HG02852 (cell line): ENCODE measurements around the gene ANKMY2.
A peak's percentile ranks its signal among the peaks of the same experiment; 100 is the strongest.
"Not testable (repeated sequence)": the region's sequence is repeated elsewhere in the genome, so short reads cannot be mapped to it uniquely, and the experiment has no call there.

ENCODE experiments used
- ATAC-seq: cut with Tn5 transposase; IDR thresholded peaks from one replicate; pipeline ENCODE4 v1.9.1; 2021; ENCODE audit warnings: mild to moderate bottlenecking, moderate library complexity; ENCODE audit not compliant: unreplicated experiment

The ANKMY2 gene

DNA sequence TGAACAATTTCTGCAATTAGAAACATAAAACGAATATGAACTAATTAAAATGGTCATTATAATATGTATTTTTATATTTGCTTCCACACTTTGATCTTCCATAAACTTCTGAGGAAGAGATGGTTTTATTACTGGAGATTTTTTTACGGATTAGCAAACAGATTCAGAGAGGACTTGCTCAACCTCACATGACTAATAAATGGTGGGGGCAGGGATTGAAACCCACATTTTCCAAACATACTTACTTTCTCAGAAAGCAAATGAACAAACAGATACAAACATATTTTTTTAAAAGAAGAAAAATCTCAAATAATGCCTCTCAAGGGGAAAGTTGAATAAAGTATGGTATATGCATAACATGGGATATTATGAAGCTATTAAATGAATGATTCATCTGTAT, 18.3 kb downstream of the ANKMY2 start:
- no peak for ATAC-seq

DNA sequence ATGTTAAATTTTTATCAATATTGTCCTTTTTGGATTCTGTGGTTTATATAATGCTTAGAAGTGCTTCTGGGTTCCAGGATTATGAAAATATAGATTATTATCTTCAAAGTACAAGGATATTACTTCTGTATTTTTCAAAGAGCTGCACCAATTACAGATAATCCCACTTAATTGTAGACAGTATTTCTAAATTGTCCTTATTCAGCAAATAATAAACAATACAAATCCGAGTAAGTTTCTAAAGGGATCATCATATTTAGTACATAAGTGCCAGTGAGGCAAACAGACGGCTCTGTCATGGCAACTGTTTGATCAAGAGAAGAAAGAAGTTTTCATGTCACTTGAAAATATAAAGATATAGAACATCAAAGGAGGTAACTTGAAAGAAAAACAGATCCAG, 19.2 kb downstream of the ANKMY2 start:
- no peak for ATAC-seq

DNA sequence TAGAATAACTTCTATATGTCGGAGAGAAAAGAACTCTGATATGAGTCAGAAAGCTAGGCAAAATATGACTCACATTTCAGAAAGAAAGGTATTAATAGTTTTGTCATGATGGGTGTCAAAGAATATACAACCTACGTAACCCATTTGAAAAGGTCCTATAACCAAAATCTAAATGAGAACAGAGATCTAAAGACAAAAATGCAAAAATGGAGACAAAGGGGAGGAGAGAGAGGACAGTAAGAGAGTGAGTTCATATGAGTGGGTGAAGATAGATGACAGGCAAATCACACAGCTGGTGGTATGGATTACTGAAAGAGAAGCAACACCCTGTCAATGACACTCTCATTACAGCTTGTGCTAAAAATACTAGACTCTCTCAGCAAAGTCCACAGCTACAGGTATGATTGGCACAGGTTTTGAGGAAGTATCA, 25.6 kb downstream of the ANKMY2 start:
- ATAC-seq: peak; percentile 97

GRCh38 chr7:16616542-16616941, 29.0 kb downstream of the ANKMY2 start:
- no peak for ATAC-seq

DNA sequence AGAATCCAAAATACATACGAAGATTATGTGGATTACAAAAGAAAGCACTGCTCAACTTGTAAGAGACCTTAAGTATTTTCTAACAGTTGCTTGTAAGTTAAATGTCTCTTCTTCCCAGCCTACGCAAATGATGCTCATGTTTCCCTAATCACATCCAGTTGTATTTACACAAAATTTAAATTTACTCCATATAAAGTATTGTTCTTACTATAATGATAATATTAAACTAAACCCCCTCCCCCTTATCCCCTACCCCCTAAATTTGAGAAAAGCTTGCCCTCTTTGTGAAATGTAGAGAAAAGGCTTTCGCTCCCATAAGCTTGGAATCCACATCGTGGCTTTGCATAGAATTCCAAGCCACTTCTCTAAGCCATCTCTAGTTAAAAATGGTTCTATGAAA, 29.4 kb downstream of the ANKMY2 start:
- ATAC-seq: no peak

DNA sequence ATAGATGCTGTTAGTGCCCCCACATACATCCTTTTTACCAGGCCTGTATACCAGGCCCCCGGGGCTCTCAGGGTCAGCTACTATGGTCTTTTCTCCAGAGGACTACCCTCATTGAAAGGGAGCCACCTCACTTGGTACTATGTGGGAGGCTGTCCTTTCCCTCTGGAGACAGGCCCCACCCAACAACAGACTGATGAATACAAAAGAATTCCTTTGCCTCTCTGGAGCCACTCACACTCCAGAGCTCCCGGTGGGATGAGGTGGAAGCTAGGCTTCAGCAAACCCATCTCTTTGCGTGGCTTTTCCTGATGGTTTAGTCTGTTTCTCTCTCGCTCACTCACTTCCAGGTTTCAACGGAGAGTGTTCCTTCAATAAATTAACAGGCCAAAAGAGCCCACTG, 30.3 kb downstream of the ANKMY2 start:
- ATAC-seq: no peak

GRCh38 chr7:16611711-16612110, 33.8 kb downstream of the ANKMY2 start:
- ATAC-seq: no peak

GRCh38 chr7:16609842-16610450, 35.6 kb downstream of the ANKMY2 start:
- peak; percentile 83 for ATAC-seq

- ATAC-seq: peak; percentile 59
Measured at GRCh38 chr7:16606704-16607103, 38.9 kb downstream of the ANKMY2 start.

DNA sequence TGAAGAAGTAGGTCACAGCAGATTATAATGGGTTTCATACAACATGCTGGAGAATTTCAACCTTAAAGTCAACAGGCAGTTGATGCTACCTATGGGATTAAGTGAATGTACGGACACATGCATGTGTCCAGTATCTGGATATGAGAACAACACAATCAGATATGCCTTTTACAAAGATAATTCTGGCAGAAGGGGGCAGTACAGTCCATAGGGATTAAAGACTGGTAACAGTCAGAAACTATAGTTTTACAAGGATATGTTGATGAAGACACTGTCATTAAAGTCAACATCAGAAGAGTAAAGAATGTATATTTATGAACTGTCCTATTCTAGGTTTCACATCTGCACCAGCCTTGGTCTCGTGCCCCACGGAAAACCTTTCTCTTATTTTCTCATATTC, 41.5 kb downstream of the ANKMY2 start:
- no peak for ATAC-seq

- no peak for ATAC-seq
Measured at GRCh38 chr7:16603633-16604032, 41.9 kb downstream of the ANKMY2 start.

GRCh38 chr7:16599860-16600259, 45.7 kb downstream of the ANKMY2 start:
- ATAC-seq: no peak

- no peak for ATAC-seq
Measured at GRCh38 chr7:16598015-16598414, 47.5 kb downstream of the ANKMY2 start.

DNA sequence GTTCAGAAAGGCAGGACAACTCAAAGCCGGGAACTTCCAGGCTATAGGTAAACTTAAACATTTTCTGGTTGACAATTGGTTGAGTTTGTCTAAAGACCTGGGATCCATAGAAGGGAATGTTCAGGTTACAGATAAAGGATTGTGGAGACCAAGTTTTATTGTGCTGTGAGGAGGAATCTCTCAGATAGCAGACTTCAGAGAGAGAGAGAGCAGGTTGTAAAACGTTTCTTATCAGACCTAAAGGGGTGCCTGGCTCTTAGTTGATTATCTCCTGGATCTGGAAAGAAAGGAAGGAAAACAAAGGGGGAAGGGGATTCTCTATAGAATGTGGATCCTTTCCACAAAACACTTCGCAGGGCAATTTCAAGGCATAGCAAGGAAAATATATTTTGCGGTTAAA, 50.0 kb downstream of the ANKMY2 start:
- ATAC-seq: not testable (repeated sequence)

GRCh38 chr7:16594676-16595075, 50.9 kb downstream of the ANKMY2 start:
- no peak for ATAC-seq

GRCh38 chr7:16594061-16594460, 51.5 kb downstream of the ANKMY2 start:
- ATAC-seq: no peak

DNA sequence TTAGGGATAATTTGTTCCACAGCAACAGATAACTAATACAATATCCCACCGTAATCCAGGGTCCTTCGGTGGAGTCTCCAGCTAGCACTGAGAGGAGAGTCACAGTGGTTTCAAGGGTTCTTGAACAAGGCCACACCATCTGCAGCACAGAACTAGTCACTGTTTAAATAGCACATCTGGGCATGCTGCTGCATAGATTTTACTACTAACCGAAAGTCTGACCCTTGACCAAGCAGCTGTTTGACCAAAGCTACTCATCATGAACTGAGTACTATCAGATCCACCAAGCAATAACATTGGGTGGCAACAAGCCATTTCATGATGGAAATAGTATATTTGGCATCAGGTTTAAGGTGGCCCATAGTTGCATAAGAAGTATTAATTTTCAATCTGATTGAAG, 53.2 kb downstream of the ANKMY2 start:
- no peak for ATAC-seq

- no peak for ATAC-seq
Measured at GRCh38 chr7:16590424-16590823, 55.1 kb downstream of the ANKMY2 start.

- ATAC-seq: no peak
Measured at GRCh38 chr7:16589881-16590280, 55.7 kb downstream of the ANKMY2 start.

DNA sequence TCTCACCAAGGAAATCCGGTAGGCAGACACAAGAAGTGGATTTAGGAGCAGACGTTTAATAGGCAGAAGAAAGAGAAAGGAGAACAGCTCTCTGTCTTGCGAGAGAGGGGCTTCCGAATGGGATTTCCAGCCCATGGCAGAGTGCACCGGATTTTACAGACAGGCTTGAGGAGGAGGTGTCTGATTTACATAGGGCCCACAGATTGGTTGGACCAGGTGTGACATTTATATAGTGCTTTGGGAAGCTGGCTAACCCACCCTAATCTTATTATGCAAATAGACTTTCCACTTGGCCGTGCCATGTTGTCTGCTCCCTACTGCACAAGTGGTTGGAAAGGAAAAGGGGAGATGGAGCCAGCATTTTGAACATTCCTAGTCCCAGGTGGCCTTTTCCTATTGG, 57.8 kb downstream of the ANKMY2 start:
- ATAC-seq: no peak

GRCh38 chr7:16587129-16587528, 58.4 kb downstream of the ANKMY2 start:
- no peak for ATAC-seq

GRCh38 chr7:16586081-16586874, 59.3 kb downstream of the ANKMY2 start:
- no peak for ATAC-seq

DNA sequence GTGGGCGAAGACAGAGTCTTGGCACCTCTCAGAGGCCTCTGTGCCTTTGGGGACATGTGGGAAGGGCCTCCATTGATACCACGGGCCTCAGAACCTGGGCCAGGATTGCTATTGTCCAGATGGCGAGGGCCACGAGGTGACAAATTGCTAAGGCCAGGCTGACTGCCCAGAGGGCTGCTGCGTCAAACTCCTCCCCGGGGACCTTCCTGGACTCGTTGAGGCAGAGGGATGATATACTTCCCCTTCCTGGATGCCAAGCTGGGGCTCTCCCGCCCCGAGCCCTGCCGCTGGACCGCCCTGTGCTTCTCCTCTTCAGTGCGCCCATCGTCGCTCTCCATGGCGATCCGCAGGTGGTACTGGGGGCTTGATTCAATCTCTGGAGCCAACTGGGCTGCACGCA, 60.0 kb downstream of the ANKMY2 start:
- no peak for ATAC-seq
